PC-9 (cell line): Measurements from ENCODE around the gene ZNF846. TPM values are rescaled to one million over a fixed set of nuclear protein-coding genes. Genes with fewer than 3 reads are reported as not detected.

Experiments used
- BruUV-seq: library from RNA; stranded (reverse); fragments of 400-500 nt; replicated peaks from 2 replicates; lab custom pipeline; 2021; lab: Mats Ljungman, UMichigan
- CTCF ChIA-PET: fragments of 300-600 bp; sonication (Branson Sonifier 250); formaldehyde crosslinking; loops from one replicate; lab custom pipeline; 2022; ENCODE audit warnings: antibody characterized with exemption; lab: Charles Lee
- POLR2A ChIA-PET: fragments of 300-600 bp; sonication (Branson Sonifier 250); formaldehyde crosslinking; loops from one replicate; lab custom pipeline; 2022; ENCODE audit warnings: antibody characterized with exemption; ENCODE audit not compliant: unreplicated experiment; lab: Charles Lee
- DNase-seq, 2 experiments: peaks; one replicate each; pipeline versions ENCODE4 v3.0.0 to v3.0.0-alpha.2; 2015 to 2022; ENCODE audit warnings: mixed read lengths in 1 of 2
- H2AFZ ChIP-seq: fragments of 200-600 bp; sonication (generic); 2 replicates; pipeline ENCODE4 v1.8.1; 2017; ENCODE audit warnings: antibody characterized with exemption
- H3F3A ChIP-seq: fragments of 200-600 bp; sonication (generic); 2 replicates; pipeline ENCODE4 v1.8.1; 2017; ENCODE audit warnings: antibody characterized with exemption, mild to moderate bottlenecking, low read depth; ENCODE audit not compliant: insufficient read depth
- H3K27ac ChIP-seq: fragments of 200-600 bp; sonication (generic); 2 replicates; pipeline ENCODE4 v1.6.1; 2016; ENCODE audit warnings: mixed run types
- H3K27me3 ChIP-seq: fragments of 200-600 bp; sonication (generic); 2 replicates; pipeline ENCODE4 v1.6.1; 2016; ENCODE audit warnings: low read depth, mixed run types; ENCODE audit not compliant: insufficient read depth
- H3K36me3 ChIP-seq: fragments of 200-600 bp; sonication (generic); 2 replicates; pipeline ENCODE4 v1.6.1; 2016; ENCODE audit warnings: low read depth, mixed run types
- H3K4me1 ChIP-seq: fragments of 200-600 bp; sonication (generic); replicated peaks from 2 replicates; pipeline ENCODE4 v1.6.1; 2016; ENCODE audit warnings: mixed run types; ENCODE audit not compliant: insufficient read depth
- H3K4me2 ChIP-seq: fragments of 200-600 bp; sonication (generic); 2 replicates; pipeline ENCODE4 v1.6.1; 2017; ENCODE audit warnings: mixed run types
- H3K4me3 ChIP-seq: fragments of 200-600 bp; sonication (generic); 2 replicates; pipeline ENCODE4 v1.6.1; 2016; ENCODE audit warnings: mixed run types
- H3K79me2 ChIP-seq: fragments of 200-600 bp; sonication (generic); 2 replicates; pipeline ENCODE4 v1.6.1; 2017; ENCODE audit warnings: low read depth, mixed run types
- H3K9me2 ChIP-seq: fragments of 200-600 bp; sonication (generic); 2 replicates; pipeline ENCODE4 v1.8.1; 2017; ENCODE audit warnings: mild to moderate bottlenecking; ENCODE audit not compliant: insufficient read depth
- H3K9me3 ChIP-seq: fragments of 200-600 bp; sonication (generic); 2 replicates; pipeline ENCODE4 v1.8.1; 2016; ENCODE audit warnings: low read depth; ENCODE audit not compliant: insufficient read depth
- H4K20me1 ChIP-seq: fragments of 200-600 bp; sonication (generic); 2 replicates; pipeline ENCODE4 v1.8.1; 2017; ENCODE audit not compliant: insufficient read depth
- CTCF ChIP-seq: fragments of 200-600 bp; sonication (generic); conservative IDR thresholded peaks from 2 replicates; pipeline ENCODE4 v1.6.1; 2017; ENCODE audit warnings: mixed run types, antibody characterized with exemption, mild to moderate bottlenecking, moderate library complexity
- EZH2 ChIP-seq: fragments of 200-600 bp; sonication (generic); IDR thresholded peaks from 2 replicates; pipeline ENCODE4 v1.8.0; 2017; ENCODE audit warnings: antibody characterized with exemption, low read depth
- intact Hi-C: fragments of 100-400 bp; cut with micrococcal nuclease; formaldehyde crosslinking; loops from one replicate; pipeline ENCODE4 v1.10.0; 2022; ENCODE audit not compliant: unreplicated experiment
- total RNA-seq: library from RNA; stranded (reverse); gene quantifications from 2 replicates; pipeline ENCODE4 v1.2.3, GENCODE V29; 2021

ZNF846 gene
- total RNA-seq, 1 experiment from 2014 or later, result 8.3 TPM

GRCh38 chr19:9724157-9724556 lies 44.4 kb downstream of the ZNF846 start:
- Histone ChIP-seq H3K4me3 (no peak overlapping the region), H3K36me3 (no peaks in the 10 kb centered on the region), H4K20me1 (no peaks in the 10 kb centered on the region), H3K9me3 (0 out of 2 replicates have a peak, but pooled peaks cover 5% of the 10 kb centered on the region), H3K9me2 (no peaks in the 10 kb centered on the region), H2AFZ (no peak overlapping the region), H3K27me3 (peaks cover 26% of the 10 kb centered on the region), H3F3A (no peaks in the 10 kb centered on the region), H3K4me2 (no peak overlapping the region), H3K27ac (no peak overlapping the region), H3K4me1 (no peaks in the 10 kb centered on the region), H3K79me2 (no peaks in the 10 kb centered on the region)
- intact Hi-C loops, result no loop called here
- no peak for TF ChIP-seq CTCF
- no peak for TF ChIP-seq EZH2
- POLR2A ChIA-PET, result no interaction called here
- BruUV-seq, result no TSS peak
- CTCF ChIA-PET, result no interaction called here
- DNase-seq, result no peak

- no peak overlapping the region for H3K4me3 ChIP-seq
- H2AFZ ChIP-seq, result peak overlapping the region; percentile 20; the same call in 1 of the 2 replicates
- H3K4me1 ChIP-seq, result no peaks in the 10 kb centered on the region
- no peaks in the 10 kb centered on the region for H4K20me1 ChIP-seq
- CTCF ChIA-PET, result no interaction called here
- intact Hi-C loops, result no loop called here
- TF ChIP-seq CTCF (no peak), EZH2 (no peak)
- H3K27me3 ChIP-seq, result peaks cover 44% of the 10 kb centered on the region
- no peaks in the 10 kb centered on the region for H3K79me2 ChIP-seq
- H3K4me2 ChIP-seq, result no peak overlapping the region
- POLR2A ChIA-PET, result interaction anchor here (0.7 kb wide), 1 partner anchor 20 kb away, joined by 5 read pairs; no protein-coding TSS in a partner anchor
- no peaks in the 10 kb centered on the region for H3K36me3 ChIP-seq
- DNase-seq, result no peak
- no peaks in the 10 kb centered on the region for H3K9me2 ChIP-seq
- BruUV-seq, result no TSS peak
- H3K9me3 ChIP-seq, result 0 out of 2 replicates have a peak, but pooled peaks cover 5% of the 10 kb centered on the region
- no peaks in the 10 kb centered on the region for H3F3A ChIP-seq
- H3K27ac ChIP-seq, result no peak overlapping the region
Measured at GRCh38 chr19:9721861-9722260, 46.7 kb downstream of the ZNF846 start.

GRCh38 chr19:9720541-9720940 lies 48.0 kb downstream of the ZNF846 start:
- intact Hi-C loops, result no loop called here
- Histone ChIP-seq H3K27me3 (peaks cover 54% of the 10 kb centered on the region), H3K9me3 (0 out of 2 replicates have a peak, but pooled peaks cover 5% of the 10 kb centered on the region), H3K9me2 (no peaks in the 10 kb centered on the region), H3K27ac (no peak overlapping the region), H3K4me3 (no peak overlapping the region), H3K79me2 (no peaks in the 10 kb centered on the region), H4K20me1 (no peaks in the 10 kb centered on the region), H3K36me3 (no peaks in the 10 kb centered on the region), H3F3A (no peaks in the 10 kb centered on the region), H3K4me1 (no peaks in the 10 kb centered on the region), H3K4me2 (no peak overlapping the region), H2AFZ (no peak overlapping the region)
- ChIA-PET POLR2A (no interaction called here), CTCF (no interaction called here)
- no peak for TF ChIP-seq CTCF
- TF ChIP-seq EZH2, result no peak
- no peak for DNase-seq
- no TSS peak for BruUV-seq
